ENCODE measurements around the gene SLC29A3.

DNA sequence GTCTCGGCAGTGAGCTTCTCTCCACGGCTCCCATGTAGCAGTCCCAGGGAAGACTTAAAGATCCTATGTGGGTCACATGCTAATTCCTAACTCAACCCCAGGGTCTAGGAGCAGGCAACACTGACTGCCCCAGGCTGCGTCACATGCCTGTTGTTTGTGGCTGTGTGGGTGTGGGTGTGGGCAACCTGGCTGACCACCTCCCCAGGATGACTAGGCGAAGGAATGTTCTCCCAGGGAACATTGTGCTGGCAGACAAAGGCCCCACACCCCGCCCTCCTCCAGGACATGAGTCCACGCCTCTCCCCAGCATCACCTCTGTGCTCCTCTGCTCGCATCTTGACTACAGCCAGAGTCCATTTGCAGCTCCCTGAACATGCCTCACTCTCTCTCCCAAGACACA lies 30.3 kb downstream of the SLC29A3 start:
- TF ChIP-seq CTCF (IDR thresholded peaks at IDR 0.05): no peak
- TF ChIP-seq POLR2A (IDR thresholded peaks at IDR 0.05): no peak
- no peak for TF ChIP-seq POLR2AphosphoS5 (IDR thresholded peaks at IDR 0.05)

Data from breast epithelium (tissue), 3 donors.